GM12874 (cell line): ENCODE results near the gene SEZ6L2.

Experiments
- TF ChIP-seq, protein P1 (sequence below): IDR thresholded peaks from 2 replicates; pipeline ENCODE4 v1.5.1; 2011; ENCODE audit warnings: low read depth, mild to moderate bottlenecking, control low read depth, low read length, moderate library complexity; ENCODE audit not compliant: insufficient read depth

The SEZ6L2 gene

DNA sequence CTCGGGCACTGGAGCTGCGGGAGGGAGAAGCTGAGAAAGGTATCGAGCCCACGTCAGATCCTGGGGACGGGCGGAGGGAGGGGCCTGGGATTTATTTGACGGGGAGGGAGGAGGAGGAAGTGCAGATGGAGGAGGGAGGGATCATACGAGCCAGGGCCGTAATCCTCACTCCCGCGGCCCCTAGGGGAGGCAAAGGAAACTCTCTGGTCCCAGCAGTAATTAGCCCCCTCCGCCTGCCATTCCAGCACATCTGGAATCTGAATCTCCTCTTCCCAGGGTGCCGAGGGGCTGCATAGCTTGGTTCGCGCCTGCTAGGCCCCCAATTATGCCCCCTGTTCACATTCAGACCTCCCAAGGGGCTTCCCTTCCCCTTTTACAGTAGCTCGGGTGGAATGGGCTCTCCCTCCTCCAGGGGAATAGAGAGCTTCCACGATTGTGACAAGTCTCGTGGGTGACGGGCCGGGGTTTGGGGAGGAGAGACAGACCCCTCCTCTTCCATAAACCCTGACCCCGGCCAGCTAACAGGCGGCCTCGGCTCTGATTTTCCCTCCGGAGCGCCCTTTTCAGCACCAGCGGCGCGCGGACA lies at the start of gene SEZ6L2:
Gene SEZ6L2, minus strand, starts transcription at position 35 of the 586 bp plus-strand sequence. CDS start 531 bp downstream, outside the sequence.
- TF ChIP-seq, protein P1, sequence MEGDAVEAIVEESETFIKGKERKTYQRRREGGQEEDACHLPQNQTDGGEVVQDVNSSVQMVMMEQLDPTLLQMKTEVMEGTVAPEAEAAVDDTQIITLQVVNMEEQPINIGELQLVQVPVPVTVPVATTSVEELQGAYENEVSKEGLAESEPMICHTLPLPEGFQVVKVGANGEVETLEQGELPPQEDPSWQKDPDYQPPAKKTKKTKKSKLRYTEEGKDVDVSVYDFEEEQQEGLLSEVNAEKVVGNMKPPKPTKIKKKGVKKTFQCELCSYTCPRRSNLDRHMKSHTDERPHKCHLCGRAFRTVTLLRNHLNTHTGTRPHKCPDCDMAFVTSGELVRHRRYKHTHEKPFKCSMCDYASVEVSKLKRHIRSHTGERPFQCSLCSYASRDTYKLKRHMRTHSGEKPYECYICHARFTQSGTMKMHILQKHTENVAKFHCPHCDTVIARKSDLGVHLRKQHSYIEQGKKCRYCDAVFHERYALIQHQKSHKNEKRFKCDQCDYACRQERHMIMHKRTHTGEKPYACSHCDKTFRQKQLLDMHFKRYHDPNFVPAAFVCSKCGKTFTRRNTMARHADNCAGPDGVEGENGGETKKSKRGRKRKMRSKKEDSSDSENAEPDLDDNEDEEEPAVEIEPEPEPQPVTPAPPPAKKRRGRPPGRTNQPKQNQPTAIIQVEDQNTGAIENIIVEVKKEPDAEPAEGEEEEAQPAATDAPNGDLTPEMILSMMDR = no peak

DNA sequence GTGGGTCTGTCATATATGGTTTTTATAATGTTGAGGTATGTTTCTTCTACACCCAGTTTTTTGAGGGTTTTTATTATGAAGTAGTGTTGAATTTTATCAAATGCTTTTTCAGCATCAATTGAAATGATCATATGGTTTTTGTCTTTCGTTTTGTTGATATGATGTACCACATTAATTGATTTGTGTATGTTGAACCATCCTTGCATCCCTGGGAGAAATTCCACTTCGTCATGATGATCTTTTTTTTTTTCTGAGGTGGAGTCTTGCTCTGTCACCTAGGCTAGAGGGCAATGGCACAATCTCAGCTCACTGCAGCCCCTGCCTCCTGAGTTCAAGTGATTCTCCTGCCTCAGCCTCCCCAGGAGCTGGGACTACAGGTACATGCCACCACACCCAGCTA lies 48.5 kb upstream of the SEZ6L2 start:
- TF ChIP-seq, protein P1 = no peak

DNA sequence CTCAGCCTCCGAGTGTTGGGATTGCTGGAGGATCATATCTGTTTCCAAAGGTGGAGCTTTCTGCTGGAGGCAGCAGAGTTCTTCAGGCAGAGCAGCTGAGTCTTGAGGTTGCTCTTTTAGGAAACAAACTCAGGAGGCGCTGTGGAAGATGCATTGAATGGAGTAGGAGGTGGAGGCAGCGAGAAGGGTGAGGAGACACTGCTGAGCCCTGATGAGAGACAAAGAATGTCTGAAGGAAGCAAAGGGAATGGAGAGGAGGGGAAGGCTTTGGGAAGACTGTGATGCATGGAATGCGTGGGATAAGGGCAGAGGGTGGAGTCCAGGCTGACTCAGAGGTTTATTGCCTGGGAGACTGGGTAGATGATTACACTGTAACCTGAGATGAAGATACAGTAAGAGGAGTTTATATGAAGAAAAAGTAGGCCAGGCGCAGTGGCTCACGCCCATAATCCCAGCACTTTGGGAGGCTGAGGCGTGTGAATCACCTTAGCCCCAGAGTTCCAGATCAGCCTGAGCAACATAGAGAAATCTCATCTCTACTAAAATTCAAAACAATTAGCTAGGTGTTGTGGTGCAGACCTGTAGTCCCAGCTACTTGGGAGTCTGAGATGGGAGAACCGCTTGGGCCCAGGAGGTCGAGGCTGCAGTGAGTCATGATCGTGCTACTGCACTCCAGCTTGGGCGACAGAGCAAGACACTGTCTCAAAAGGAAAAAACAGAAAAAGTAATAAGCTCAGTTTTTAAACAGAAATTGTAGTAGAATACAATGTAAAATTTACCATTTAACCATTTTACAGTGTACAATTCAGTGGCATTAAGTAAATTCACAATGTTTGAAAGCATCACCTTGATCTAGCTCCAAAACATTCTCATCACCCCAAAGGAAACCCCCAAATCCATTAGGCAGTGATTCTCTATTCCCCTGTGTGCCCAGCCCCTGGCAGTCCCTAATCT lies 44.8 kb upstream of the SEZ6L2 start:
- TF ChIP-seq, protein P1 = 0 out of 2 replicates have a peak, but pooled peaks have one; percentile 2

DNA sequence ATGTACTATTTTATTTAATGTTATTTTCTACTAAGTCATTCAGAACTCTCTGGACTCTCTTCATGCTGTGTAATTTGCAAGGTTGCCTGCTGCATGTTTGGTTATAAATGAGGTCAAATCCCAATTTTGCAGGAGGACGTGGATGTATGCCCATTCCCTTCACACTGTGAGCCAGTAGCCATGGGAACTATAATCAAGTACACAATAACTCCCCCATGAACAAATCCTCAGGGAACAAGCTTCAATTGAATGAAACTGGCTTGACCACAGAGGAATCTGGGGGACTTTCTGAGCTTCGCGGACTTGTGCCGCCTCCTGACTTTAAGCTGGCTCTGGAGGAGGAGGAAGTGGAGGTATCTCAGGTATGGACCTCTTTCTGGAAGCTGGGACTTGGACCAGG lies 41.3 kb upstream of the SEZ6L2 start:
- TF ChIP-seq, protein P1 = no peak

DNA sequence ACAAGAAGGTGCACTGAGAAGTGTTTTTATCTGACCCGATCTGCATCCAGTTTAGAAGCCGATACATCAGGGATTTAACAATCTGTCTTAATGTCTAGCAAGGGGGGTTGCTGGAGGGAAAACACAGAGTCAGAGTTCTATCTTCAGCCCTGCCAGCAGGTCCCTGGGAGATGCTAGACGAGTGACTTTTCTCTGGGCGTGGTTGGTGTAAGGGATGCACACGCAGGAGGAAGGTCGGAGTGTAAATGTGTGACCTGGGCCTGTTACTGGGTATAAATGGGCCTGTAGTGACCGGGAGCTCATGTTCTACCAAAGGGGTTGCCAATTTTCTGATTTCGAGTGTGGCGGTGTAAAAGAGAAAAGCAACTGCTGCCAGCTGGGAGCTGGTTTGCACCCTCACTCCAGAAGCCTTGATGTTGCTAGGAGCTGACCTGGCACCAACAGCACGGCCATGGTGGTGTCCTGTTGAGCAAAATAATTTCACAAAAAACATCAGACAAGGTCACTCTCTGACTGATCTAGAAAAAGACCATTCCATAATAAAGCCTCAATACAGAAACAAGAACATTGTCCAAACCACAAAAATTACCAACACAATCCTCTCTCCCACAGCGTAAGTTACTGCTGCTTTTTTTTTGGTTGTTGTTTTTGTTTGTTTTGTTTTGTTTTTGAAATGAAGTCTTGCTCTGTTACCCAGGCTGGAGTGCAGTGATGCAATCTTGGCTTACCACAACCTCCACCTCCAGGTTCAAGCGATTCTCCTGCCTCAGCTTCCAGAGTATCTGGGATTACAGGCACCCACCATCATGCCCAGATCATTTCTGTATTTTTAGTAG lies 27.9 kb upstream of the SEZ6L2 start:
- TF ChIP-seq, protein P1 = no peak

DNA sequence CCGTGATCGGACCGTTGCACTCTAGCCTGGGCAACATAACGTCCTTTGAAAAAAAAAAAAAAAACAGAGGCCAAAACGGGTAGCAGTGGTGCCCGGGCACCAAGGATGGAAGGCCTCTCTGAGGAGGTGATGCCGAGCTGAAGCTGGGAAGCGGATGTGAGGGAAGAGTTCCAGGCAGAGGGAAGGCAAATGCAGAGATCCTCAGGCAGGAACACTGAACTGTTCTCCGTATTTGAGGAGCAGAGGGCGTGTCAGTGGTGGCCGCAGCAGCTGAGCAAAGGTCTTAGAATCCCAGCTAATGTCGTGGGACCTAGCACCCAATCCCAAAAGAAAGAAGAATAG lies 27.3 kb upstream of the SEZ6L2 start:
- TF ChIP-seq, protein P1 = no peak
